ENCODE data around the gene DEGS1. TPM values are rescaled to one million over a fixed set of nuclear protein-coding genes. Genes with fewer than 3 reads are reported as not detected.

The DEGS1 gene
- total RNA-seq, 3 donors from 2014 or later, result 10.7 to 56.3 (median 22.7) TPM

DNA sequence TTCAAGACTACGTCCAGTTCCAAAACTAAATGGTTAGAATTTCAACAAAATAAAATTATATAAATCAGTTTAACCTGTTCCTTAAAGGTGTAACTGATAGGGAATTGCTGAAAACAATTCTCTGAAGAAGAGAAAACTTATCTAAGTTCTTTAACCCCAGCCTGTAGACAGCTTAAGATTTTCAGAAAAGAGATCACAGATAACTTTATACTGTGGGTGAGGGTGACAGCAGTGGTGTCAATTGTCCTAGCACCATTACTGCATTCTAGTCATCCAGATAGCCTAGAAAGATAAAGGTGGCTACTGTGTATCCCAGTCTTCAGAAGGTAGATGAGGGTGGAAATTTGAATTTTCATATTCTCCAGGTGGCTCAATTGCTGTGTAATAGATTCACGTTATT, 19.7 kb upstream of the DEGS1 start:
- Histone ChIP-seq H3K4me1 (ENCODE audit: low read depth) (no peaks in the 10 kb centered on the region), H3K4me3 (no peak overlapping the region), H3K36me3 (ENCODE audit: low read depth) (no peaks in the 10 kb centered on the region), H3K9me3 (no peaks in the 10 kb centered on the region)
- TF ChIP-seq, protein P1, sequence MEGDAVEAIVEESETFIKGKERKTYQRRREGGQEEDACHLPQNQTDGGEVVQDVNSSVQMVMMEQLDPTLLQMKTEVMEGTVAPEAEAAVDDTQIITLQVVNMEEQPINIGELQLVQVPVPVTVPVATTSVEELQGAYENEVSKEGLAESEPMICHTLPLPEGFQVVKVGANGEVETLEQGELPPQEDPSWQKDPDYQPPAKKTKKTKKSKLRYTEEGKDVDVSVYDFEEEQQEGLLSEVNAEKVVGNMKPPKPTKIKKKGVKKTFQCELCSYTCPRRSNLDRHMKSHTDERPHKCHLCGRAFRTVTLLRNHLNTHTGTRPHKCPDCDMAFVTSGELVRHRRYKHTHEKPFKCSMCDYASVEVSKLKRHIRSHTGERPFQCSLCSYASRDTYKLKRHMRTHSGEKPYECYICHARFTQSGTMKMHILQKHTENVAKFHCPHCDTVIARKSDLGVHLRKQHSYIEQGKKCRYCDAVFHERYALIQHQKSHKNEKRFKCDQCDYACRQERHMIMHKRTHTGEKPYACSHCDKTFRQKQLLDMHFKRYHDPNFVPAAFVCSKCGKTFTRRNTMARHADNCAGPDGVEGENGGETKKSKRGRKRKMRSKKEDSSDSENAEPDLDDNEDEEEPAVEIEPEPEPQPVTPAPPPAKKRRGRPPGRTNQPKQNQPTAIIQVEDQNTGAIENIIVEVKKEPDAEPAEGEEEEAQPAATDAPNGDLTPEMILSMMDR (IDR thresholded peaks at IDR 0.05), result no peak
- DNase-seq, result no peak
- no peak for ATAC-seq
- intact Hi-C loops (cut with DNase I, micrococcal nuclease), result no loop called here

GRCh38 chr1:224168859-224169380, 14.1 kb upstream of the DEGS1 start:
- ATAC-seq (peak; percentile 82), DNase-seq (peak in 1 of 3 donors; percentile 27)
- Histone ChIP-seq H3K36me3 (ENCODE audit: low read depth) (no peaks in the 10 kb centered on the region), H3K4me3 (no peak overlapping the region), H3K4me1 (ENCODE audit: low read depth) (no peaks in the 10 kb centered on the region), H3K9me3 (no peaks in the 10 kb centered on the region)
- intact Hi-C loops (cut with DNase I, micrococcal nuclease), result no loop called here
- TF ChIP-seq, protein P1 (IDR thresholded peaks at IDR 0.05), result no peak

DNA sequence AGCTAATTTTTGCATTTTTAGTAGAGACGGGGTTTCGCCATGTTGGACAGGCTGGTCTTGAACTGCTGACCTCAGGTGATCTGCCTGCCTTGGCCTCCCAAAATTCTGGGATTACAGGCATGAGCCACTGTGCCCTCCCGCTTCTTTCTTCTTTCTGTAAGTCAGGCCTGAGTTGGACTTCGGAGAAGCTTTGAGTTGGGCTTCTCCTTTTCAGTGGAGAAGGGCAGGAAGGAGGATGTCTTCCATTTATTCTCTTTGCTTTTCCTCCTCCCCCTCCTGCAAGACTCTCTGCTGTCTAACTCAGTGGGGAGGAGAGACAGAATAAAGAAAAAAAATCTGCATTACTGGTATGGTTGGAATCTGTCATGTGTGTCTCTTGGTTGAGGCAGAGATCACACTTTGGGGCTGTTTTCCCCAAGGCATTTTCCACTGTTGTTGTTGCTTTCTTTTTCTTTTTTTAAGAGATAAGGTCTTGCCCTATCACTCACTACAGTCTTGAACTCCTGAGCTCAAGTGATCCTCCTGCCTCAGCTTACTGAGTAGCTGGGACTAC, 13.2 kb upstream of the DEGS1 start:
- ATAC-seq (no peak), DNase-seq (no peak)
- TF ChIP-seq, protein P1 (IDR thresholded peaks at IDR 0.05), result no peak
- no peak overlapping the region for H3K4me3 ChIP-seq
- H3K4me1 ChIP-seq (ENCODE audit: low read depth), result no peaks in the 10 kb centered on the region
- no peaks in the 10 kb centered on the region for H3K36me3 ChIP-seq (ENCODE audit: low read depth)
- intact Hi-C loops (cut with DNase I, micrococcal nuclease), result no loop called here
- no peaks in the 10 kb centered on the region for H3K9me3 ChIP-seq

DNA sequence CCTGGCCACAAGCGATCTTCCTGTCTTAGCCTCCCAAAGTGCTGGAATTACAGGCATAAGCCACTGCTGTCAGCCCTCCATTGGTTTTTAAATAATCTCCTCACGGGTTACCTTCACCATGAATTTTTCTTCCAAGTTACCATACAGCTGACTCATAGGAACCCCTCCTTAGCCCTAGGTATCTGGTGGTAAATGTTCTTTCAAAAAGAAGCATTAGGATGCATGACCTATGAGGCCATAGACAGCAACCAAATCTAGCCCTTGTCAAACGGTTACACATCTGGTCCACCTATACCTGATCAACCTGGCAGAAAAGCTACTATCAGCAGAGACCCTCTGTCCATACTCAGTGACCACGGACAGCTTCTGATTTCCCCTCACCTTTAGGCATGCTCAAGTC, 12.7 kb upstream of the DEGS1 start:
- Histone ChIP-seq H3K4me1 (ENCODE audit: low read depth) (no peaks in the 10 kb centered on the region), H3K9me3 (no peaks in the 10 kb centered on the region), H3K4me3 (no peak overlapping the region), H3K36me3 (ENCODE audit: low read depth) (no peaks in the 10 kb centered on the region)
- TF ChIP-seq, protein P1 (IDR thresholded peaks at IDR 0.05), result no peak
- intact Hi-C loops (cut with DNase I, micrococcal nuclease), result no loop called here
- DNase-seq, result no peak
- no peak for ATAC-seq

DNA sequence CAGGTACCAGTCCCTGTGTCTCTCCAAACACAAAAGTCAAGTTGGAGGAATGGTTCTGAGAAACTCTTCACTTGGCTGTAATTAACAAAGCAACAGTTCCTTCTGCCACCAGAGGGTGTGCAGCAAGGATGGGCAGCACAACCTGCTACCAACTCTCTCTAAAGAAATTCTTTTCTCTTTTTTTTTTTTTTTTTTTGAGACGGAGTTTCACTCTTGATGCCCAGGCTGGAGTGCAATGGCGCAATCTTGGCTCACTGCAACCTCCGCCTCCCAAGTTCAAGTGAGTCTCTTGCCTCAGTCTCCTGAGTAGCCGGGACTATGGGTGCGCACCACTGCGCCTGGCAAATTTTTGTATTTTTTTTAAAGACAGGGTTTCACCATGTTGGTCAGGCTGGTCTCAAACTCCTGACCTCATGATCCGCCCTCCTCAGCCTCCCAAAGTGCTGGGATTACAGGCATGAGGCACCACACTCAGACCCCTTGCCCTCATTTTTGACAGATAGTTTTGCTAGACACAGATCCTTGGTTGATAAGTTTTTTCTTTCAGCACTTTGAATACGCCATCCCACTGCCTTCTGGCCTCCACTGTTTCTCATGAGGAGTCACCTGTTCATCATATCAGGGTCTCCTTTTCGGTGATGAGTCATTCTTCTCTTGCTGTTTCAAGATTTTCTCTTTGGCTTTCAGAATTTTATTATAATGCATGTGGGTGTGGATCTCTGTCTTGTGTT, 12.1 kb upstream of the DEGS1 start:
- Histone ChIP-seq H3K4me1 (ENCODE audit: low read depth) (no peaks in the 10 kb centered on the region), H3K4me3 (no peak overlapping the region), H3K9me3 (no peaks in the 10 kb centered on the region), H3K36me3 (ENCODE audit: low read depth) (no peaks in the 10 kb centered on the region)
- peak in 1 of 3 donors; percentile 62 for DNase-seq
- intact Hi-C loops (cut with DNase I, micrococcal nuclease), result no loop called here
- peak; percentile 72 for ATAC-seq
- TF ChIP-seq, protein P1 (IDR thresholded peaks at IDR 0.05), result no peak
